Stimulated activated CD8-positive, alpha-beta memory T cell treated with anti-CD3 and anti-CD28 coated beads, Interleukin-4, amount 100 ng/mL, for 48 hours (primary cell): ENCODE data around the gene TMEM108.

Source experiments
- DNase-seq: peaks from one replicate; pipeline ENCODE4 v3.0.0-alpha.2; 2020

TMEM108 gene

DNA sequence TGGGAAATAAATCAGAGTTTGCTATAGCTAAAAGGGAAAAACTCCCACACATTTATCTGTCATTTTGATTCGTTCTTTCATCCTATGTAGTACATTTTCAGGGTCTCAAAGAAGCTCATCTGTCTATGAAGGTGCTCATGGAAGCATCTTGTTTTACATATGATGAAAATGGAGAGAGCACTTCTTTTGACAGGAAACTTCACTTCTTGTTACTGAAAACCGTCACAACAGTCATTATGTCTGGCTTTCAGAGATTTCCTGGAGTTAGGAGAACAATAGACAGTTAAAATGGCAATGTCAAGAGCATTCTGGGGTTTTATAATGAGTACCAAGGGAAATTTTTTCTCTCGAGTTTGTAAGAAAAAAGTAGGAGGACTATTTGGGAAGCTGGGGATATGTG is 83.3 kb downstream of the TMEM108 start:
- DNase-seq = no peak

DNA sequence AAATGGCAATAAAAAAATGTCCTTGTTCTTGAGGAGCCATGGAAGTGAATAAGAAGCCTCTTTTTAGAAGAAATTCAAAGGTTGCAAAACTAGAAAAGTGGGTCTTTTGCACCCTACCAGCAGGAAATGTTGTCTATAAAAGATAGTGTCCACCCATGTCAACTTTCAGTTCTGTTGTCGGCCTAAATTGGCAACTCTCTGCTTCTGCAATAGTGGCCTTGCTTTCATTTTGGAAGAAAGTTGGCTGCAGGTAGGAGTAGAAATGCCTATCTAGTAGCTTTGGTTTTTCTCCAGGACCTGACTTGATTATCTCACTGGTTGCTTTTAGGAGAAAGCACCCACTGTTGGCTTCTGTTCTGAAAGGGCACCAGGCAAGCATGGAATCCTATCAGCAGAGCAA is 85.4 kb downstream of the TMEM108 start:
- no peak for DNase-seq

DNA sequence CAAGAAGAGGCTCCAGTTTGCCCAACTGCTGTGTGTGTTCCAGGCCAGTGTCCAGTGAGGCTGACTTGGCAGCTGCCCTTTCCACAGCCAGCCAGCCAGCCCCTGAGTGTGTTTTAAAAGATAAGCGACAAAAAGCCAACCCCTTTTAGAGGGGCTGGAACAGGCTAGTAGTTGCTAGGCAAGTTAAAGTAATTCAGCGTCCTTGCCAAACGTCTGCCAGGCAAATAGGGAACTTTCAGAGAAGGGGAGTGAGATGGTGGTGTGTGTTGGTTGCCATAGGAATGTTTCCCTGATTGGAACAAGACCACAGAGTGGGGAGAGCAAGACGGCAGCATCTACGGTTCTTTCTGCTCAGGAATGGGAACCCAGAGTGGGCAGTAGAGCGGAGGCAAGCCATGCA is 86.3 kb downstream of the TMEM108 start:
- no peak for DNase-seq

DNA sequence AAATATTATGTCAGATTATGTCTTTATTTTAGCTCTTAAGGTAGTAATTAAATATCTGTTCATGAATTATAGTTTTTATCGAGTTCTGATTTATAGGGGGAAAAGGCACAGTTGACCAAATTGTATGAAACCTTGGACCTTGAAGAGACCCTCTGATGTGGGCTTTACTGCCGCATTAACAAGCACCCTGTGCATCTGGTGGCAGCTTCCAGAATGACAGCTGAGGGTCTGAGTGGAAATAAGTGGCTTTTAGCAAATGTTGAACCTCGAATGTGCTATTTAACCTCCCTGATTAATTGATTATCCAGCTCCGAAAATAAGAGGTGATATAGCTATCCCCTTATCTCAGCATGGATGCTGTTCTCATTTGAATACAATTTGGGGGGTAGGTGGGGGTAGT is 87.0 kb downstream of the TMEM108 start:
- DNase-seq = no peak

DNA sequence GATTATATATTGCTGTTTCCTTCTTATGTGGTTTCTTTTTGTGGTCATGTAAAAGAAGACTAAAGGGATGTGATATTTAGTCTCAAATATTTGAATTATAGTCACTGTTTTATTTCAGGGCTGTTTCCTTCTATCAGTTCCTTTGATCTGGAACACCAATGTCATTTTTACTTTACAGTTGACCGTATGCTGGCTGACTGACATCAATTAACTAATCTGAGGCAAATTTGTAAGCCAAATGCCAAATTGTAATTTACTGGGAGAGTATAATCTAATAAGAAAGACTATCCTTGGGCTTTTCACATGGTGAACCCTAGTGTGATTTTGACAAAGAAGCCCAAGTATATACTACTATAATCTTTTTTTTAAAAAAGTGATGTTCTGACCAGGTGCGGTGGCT is 87.6 kb downstream of the TMEM108 start:
- DNase-seq = no peak

DNA sequence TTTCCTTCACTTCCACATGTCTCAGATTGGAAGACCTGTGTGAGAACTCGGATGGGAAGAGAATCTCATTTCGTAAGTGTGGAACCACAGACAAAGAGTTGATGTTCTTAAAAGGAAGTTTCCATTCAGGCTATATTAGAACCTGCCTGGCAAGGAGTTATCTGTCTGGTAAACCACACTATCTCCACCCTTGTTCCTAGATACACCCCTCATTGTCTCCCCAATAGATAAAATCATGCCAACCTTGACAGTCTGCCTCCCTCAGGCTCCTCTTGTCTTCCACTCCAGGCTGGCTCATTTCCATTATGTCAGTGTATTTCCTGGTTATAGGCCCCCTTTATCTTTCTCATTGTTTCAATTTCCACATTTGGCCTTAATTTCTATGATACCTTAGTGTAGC is 89.2 kb downstream of the TMEM108 start:
- DNase-seq = no peak

DNA sequence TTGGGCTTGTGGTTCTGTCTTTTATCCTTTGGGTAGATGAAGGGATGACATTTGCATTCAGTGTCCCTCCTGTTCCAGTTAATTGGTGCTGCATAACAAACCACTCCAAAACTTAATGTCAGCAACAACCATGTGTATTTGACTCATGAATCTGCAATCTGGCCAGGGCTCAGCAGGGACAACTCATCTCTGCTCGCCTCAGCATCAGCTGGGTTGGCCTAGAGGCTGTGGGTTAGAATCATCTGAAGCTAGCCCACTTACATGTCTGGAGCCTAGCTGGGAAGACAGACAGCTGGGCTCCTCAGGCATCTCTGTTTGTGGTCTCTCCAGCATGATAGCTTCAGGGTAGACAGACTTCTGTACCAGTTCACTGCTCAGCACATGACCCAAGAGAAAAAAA is 92.0 kb downstream of the TMEM108 start:
- no peak for DNase-seq

DNA sequence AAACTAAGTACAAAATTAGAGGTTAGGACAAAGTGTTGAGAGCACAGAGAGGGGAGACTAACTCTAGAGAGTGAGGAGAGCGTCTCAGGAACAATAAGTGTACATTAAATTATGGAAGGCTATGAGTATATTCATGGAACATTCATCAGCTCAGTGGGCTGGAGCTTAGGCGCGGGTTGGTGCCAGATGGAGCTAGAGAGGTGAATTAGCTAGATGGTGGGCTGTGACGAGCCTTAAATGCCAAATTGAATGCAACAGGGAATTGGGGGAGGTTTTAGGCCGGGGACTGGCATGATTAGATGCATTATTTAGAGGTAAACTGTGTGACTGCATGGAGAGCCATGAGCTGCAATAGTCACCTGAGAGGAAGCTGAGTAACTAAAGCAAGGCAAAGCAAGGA is 97.1 kb downstream of the TMEM108 start:
- no peak for DNase-seq

DNA sequence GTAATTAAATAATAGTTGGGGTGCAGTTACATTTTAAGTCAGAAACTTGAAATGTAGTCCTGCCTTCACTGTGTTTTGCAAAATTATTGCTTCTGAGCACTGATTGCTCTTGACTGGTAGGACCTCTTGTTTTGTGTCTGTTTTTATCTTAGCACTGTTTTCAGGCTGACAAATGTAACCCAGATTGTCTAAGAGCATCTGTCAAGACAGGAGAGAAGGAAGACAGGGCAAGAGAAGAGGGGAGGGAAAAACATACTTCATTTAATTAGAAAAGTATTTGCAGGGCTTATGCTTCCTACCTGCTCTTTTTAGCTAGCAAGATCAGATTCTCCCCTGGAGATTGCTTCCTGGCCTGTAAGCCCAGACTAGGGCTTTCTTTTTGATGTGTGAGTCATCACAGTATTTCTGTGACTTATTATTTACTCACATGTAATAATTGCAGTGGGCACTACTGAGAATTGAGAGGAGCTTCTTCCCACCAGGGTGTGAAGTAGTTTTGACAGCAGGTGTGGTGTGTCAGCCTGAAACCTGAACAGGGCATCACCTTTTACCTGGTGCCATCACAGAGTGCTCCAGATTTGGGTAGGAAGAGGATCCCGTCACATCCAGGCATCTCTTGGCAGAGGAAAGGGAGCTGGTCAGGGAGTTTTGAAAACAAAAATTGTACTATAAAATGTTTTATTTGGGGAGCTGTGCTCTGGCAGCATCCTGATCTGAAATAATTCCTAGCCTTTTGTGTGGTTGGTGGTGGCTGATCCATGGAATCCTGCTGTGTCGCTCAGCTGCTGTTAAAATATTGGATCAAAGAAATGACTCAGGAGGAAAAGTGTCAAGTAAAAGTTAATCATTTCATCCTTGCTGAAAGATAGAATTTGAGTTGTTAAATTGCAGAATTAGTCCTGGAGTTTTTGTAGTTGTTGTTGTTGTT is 98.2 kb downstream of the TMEM108 start:
- DNase-seq = no peak

DNA sequence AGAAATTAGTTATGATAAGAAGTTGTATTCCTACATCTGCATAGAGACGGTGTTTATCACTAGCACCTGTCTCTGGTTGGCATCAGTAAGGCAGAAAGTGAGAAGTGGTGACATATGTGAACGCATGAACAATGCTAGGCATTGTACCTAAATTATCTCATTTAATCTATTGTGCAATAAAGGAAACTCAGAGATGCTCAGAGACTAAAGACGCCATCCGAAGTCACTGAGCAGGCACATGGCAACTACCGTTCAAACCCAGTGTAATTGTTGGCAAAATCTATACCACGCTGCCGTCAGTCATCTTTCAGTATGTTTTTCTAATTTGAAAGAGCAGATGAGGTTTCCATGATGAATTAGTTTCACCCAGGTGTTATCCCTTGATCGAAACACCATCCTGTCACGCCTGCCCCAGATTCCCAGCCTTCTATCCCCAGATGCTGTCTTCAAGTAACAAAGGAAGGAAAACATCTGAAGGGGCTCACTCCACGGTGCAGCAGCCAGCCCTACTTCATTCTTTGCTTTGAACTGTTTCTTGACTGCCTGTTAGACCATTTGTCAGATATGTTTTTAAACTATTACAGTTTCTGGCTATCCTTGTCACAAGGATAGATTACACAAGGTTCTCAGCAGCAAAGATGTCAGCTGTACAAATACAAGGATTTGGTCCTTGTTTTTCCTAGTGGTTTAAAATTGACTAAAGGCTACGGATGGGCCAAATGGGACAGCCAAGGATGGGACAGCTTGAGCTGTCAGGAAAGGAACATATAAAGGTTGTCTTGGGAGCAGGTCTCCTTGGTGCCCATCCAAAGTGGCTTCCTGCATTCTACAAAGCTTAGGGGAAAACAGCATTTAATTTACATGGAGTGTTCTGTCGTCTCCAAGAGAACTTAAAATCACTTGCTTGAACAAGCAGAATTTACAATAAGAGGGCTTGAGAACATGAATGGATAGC is 99.1 kb downstream of the TMEM108 start:
- no peak for DNase-seq

DNA sequence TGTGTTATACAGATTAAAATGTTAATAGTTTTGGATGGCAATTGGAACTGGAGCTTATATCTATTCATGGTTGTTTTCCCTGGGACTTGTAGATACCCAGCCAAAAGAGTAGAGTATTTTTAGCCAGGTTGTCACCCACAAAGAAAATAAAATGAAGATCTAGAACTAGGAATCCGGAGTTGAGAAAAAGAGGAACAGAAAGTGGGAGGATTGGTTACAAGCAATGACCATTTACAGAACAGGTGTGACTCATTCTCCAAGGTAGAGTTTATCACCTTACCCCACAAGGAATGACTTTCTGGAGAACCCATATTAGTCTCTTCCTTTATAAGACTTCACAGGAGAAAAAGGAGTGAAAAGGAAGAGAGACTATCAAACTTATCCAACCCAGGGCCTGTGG is 99.8 kb downstream of the TMEM108 start:
- DNase-seq = no peak

DNA sequence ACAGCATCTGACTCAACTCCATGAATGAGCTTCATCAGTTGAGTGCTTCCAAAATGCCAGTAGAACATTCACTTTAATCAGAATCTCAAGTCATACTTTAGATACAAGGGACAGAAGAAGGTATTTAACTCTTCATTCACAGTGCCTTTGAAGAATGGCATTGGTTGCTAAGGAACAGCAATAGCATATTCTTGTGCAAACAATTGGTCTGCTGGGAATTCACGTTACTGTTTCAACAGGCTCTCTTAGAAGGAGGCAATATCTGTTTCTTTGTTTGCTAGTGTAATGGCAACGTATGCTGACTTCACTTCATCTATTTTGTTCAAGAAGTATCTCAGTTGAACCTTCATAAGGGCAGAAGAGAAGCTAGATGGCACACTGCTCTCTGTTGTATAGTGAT is 113.9 kb downstream of the TMEM108 start:
- DNase-seq = no peak

DNA sequence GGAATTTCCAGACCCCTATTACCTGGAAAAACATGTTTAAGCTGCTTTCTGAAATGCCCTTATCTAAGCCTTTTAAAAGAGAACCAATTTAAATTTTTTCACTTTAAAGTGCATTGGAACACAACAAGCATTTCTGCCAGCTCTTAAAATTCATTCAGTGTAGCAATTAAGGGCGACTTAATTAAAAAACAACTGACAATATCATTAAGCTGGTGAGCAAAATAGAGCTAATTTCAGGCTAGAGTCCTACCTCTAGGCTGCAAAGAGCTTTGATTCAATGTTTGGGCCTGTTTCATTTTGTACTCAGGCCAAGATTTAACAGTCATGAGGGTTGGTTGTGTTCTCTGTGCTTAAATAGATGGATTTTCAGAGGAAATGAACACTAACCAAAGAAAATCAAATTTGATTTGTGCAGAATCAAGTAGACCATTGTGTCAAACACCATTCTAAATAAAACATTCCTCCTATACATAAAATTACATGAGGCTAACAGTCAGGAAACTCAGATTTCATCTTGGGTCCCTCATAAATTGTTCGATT is 114.6 kb downstream of the TMEM108 start:
- no peak for DNase-seq

DNA sequence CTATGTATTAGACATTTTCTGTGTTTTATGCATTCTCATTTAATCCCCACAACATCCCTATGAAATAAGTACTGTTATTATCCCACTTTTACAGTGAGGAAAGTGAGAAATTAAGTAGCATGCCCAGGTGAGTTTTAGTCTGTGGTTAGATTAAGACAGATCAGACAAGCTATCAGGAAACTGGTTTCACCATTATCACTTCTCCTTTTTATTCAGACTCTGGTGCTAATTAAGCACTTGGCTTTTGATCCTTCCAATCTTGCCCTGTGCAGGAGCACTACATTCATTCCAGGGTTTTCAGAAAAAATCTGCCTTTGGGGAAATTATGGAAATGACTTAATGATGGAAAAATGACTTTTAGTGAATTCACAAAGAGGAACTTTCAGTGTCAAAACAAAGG is 115.2 kb downstream of the TMEM108 start:
- DNase-seq = no peak

DNA sequence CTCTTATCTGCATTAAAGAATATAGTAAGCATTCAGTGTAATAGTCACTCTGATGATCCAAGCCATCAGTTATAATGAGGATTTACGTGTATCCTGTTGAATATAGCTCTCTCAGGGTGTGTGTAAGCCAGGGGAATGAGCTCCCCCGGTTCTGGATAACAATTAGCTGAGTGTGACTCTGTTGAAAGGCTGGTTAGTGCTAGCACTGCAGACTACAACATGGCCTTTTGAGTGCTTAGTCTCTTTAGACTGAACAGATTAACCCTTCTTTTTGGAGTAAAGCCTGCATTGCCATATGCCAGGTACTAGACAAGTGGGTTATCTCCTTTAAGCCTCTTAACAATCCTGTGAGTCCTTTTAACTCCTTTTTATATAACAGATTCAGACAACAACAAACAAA is 119.5 kb downstream of the TMEM108 start:
- no peak for DNase-seq

DNA sequence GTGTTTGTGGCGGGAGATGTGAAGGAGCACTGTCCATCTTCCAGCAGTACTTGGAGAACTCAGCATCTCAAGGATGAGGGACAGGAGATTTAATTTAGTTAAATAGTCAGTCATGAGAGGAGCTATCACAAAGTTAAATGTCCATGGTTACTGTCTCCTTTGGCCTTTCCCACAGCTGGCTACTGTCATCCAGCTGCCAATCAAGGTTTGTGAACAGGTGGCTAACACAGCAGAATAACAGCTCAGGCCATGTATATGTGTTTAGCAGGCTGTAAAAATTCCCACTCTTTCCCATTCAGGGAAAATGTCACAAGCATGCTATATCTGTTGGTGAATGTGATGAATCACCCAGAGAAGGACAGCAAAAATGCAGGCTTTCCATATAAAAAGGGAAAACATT is 120.5 kb downstream of the TMEM108 start:
- DNase-seq = no peak

DNA sequence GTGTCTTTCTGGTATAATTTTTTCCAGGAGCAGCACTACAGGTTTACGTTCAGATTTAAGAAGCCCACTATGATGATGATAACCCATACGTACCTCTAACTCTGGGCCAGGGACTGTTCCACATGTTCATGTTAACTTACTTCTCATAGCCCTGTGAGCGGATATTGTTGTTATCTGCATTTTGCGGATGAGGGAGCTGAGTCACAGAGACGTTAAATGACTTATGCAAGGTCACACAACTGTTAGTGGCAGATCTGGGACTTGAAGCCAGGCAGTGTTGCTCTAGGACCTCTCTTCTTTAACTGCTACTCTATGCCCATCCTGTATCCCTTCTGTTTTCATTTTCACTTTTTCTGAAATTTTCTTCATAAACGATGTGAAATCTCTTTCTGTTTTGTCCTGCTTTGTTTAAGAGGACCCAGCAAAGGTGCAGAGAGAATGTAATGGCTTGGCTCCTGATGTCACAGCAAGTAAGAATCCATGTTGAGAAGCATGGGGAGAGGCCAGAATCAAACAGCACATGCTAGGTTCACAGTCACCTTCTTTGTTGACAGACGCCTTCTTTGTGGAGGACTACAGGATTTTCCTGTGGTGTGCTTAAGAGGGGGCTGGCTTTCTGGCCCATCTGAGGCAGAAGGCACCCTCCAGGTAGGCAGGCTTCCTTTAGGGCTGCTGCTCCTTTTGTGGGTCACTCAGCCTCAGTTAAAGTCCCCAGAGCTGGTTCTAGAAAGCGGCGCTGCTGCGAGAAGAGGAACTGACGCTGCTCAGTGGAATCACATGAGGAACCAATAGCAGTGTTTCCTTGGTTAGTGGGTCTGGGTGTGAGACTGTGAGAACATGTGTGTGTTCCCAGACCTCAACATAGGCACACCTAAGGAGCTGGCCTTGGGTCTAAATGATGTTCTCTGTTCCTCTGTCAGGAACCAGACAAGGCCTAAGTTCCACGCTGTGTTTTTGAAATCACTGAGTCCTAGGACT is 121.6 kb downstream of the TMEM108 start:
- DNase-seq = no peak

DNA sequence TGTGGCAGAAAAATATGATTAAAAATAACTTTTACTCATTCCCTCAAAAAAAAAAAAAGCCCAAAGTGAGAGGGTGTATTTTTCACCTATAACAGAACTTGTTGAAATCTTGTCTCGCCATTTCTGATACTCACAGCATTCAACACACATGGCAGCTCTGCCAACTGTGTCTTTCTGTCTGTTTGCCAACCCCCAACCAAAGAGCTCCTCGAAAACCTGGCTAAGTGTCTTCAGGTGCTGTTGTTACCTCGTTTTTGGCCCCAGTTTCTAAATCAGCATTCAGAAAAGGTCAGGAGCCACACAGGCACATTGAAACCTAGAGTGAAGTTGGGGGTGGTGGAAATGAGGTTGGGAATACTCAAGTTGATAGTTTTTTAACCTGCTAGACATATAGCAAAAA is 123.5 kb downstream of the TMEM108 start:
- DNase-seq = no peak

DNA sequence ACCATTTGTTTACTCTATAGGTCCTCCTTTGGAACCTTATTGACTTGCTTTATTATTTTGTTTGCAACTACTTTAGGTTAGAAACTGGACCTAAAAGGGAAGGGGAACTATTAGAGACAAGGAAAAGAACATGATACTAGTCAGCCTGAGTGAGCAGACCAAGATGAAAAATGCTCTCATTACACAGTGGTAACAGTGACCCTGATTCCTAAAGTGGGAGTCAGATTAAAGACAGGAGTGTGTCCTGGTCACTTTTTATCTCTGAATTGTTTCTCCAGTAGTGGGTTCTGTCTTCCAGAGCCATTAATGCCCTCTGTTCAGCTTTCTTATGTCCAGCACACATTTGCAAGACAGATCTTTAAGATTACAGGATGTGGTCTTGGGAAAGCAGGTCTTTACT is 124.1 kb downstream of the TMEM108 start:
- no peak for DNase-seq

DNA sequence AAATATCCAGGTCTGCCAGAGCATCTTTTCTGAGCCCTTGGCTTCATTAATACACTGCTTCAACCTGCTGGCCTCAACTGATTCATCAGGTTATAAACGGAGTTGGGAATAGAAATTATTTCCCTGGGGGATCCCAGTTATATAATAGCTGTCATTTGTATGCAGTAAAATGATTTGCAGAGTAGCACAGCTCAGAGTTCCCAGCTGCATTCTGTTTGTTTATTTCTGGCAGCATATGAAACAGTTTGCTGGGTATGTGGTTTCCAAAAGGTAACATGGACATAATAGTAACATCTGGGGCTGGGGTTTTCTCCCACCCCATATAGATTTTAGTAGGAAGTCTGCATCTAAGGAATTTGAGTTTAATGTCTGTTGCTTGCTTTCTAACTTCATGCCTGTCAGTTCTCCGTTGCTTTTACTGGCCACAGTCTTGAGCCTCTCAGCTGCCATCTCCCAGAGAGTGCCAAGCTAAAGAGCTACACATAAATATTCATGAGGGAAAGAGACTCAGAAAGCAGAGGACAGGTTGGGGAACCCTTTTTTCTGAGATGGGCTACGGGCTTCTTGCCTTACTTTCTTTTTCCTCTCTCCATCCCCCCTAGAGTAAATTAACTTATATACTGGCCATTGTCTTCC is 124.6 kb downstream of the TMEM108 start:
- no peak for DNase-seq

DNA sequence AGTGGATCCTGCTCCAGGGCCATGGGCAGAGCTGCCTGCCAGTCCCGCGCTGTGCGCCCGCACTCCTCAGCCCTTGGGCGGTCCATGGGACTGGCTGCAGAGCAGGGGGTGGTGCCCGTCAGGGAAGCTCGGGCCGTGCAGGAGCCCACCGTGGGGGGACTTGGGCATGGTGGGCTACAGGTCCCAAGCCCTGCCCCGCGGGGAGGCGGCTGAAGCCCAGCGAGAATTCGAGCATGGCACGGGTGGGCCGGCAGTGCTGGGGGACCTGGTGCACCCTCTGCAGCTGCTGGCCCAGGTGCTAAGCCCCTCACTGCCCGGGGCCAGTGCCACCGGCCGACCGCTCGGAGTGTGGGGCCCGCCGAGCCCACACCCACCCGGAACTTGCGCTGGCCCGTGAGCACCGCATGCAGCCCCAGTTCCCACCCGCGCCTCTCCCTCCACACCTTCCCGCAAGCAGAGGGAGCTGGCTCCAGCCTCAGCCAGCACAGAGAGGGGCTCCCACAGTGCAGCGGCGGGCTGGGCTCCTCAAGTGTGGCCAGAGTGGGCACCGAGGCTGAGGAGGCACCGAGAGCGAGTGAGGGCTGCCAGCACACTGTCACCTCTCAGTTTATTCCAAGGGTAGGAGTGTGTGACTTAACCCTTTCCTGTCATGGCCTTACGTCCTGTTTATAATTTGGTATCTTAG is 129.3 kb downstream of the TMEM108 start:
- DNase-seq = no peak
